ENCODE measurements around the gene ATP2A1.
"Not testable (repeated sequence)": the region's sequence is repeated elsewhere in the genome, so short reads cannot be mapped to it uniquely, and the experiment has no call there.

ATP2A1 gene

DNA sequence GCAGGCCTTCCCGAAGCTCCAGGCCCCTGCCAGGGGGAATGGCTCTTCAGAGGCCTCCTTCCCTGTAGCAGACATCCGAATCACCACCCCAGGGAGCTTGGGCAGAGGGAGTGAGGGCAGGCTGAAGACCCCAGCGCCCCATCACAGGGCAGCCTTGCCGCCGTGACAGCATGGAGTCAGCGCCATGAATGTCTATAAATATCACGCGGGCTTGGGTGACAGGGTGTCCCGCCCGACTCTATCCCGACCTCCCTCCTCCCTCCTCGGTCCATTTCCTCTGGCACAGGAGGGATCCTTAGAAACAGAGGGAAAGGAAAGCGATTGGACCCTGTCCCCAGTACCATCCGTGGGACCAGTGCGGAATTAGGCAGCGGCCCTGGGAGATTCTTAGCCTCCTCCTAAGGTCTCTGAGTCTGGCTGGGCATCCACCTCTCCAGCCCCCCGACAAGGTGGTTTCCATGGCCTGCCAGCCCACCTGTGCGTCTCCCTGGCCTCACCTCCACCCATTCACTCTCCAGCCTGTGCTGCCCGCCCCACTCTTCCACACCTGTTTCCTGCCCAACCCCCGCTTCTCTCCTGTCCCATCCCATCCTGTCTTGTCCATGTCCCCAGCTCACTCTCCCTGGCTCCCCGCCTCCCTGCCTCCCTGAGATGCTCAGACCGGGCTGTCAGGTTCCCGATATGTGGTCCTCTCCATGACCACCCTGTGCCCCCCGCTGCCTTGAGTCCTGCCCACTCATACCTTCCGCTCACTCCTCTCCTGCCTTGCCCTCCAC lies 5.1 kb downstream of the ATP2A1 start:
- no peak for DNase-seq

DNA sequence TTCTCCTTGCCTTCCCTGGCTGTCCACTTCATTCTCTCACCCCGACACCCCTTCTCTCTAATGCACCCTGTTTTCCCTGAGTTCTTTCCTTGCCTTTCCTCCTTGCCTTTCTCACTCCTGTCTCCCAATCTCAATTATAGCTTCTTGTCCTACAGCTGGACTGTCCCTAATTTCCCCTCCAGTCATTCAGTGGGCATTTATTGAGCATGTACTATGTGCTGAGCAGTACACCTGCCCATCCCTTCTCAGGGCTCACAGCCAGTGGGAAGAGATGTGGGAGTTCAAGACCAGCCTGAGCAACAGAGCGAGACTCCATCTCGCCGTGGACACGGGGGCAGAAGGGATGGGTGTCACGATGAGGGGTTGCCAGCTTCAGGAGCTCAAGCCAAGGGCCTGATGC lies 5.8 kb downstream of the ATP2A1 start:
- DNase-seq: no peak

DNA sequence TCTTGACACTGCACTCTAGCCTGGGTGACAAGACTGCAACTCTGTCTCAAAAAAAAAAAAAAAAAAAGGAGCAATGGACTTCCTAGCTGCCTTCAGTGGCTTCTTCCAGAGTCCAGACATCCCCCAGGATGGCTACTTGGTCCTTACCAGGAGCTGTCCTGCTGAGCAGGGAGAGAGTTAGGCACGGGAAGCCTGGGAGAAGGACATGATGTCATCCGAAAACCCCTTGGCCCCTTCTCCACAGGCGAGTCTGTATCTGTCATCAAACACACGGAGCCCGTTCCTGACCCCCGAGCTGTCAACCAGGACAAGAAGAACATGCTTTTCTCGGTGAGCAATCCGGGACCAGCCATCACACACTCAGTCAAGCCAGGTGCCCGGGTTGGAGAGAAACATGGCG lies 8.7 kb downstream of the ATP2A1 start:
- DNase-seq: no peak

DNA sequence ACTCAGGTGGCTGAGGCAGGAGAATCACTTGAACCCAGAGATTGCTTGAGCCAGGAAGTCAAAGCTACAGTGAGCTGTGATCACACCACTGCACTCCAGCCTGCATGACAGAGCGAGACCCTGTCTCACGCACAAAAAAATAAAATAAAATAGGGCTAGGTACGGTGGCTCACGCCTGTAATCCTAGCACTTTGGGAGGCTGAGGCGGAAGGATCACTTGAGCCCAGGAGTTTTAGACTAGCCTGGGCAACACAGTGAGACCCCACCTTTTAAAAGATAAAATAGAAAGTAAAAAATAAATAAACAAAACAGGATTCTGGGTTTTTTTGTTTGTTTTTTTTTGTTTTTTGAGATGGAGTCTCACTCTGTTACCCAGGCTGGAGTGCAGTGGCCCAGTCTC lies 12.1 kb downstream of the ATP2A1 start:
- not testable (repeated sequence) for DNase-seq

DNA sequence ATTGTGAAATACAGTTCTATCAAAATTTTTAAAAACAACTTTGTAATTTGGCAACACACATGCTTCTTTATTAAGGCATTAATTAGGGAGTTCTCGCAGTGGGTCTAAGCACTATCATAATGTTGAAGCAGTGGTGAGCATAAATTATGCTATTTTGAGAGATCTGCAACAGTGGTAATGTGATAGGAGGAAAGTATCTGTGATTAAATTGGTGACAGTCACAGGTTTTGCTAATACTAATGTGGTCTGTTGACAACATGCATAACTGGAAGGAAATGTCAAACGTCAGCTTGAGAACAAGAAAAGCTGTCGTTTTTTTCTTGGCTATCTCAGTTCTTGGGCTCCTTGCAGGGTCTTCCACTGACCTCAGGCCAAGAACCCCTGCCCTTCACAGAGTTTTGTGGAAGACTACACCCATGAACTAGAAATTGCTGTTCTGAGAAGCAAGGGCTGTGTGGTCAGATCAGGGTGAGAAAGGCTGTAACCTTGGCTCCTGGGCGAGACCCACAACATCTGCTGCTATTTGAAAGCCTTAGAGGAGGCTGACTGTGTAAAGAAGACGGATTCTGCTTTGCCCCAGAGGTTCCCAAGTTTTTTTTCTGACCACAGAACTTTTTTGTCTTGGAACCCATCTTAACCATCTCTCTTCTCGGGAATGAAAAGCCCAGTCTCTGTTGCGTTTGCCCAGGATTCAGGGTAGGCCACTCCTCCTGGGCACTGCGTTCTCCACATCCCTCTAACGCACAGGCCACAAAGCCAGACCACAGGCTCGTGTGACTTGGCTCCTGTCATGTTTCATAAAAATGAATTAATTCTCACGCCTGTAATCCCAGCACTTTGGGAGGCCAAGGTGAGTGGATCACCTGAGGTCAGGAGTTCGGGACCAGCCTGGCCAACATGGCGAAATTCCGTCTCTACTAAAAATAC lies 13.9 kb downstream of the ATP2A1 start:
- no peak for DNase-seq

DNA sequence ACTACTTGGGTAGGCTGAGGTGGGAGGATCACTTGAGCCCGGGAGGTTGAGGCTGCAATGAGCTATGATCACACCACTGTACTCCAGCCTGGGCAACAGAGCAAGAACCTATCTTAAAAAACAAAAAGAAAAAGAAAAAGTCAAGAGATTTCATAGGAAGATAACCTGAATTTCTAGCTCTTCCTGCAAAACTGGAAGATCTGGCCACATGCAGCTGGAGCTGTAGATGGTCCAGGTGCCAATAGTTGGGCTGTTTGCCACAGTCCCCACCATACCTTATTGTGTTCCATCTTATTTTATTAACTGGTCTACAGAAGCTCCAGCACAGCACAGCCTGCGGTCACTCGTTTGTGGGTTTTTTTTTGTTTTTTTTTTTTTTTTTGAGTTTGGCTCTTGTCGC lies 15.0 kb downstream of the ATP2A1 start:
- DNase-seq: no peak

DNA sequence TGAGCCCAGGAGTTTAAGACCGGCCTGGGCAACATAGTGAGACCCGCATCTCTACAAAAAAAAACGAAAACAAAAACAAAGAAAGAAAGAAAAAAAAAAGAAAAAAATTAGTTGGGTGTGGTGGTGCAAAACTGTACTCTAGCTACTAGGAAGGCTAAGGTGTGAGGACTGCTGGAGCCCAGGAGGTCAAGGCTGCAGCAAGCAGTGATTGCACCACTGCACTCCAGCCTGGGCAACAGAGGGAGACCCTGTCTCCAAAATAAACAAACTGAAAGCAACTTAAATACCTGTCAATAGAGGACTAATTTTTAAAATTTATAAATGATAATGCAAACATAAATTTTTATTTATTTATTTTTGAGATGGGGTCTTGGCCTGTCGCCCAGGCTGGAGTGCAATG lies 17.3 kb downstream of the ATP2A1 start:
- no peak for DNase-seq

DNA sequence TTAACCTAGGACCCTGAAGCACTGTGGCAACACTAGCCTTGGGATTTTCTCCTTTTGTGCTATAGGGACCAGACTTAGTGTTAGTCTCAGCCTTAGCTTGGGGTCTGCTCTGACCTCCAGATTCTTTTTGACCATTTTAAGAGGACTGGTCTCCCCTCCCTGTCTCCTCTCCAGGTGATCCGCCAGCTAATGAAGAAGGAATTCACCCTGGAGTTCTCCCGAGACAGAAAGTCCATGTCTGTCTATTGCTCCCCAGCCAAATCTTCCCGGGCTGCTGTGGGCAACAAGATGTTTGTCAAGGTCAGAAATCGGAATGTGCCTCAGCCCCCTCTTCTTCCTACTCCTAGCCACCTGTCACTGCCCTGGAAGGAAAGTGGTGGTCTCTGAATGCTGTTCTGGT lies 19.5 kb downstream of the ATP2A1 start:
- DNase-seq: no peak

DNA sequence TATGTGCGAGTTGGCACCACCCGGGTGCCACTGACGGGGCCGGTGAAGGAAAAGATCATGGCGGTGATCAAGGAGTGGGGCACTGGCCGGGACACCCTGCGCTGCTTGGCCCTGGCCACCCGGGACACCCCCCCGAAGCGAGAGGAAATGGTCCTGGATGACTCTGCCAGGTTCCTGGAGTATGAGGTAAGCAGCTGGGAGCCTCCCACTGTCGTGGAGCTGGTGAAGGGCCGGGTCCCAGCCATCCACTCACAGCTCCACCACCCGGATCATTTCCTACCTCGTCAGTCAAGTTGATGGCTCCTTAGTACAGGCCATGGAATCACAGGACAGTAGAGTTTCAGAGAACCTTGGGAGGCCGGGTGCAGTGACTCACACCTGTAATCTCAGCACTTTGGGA lies 20.0 kb downstream of the ATP2A1 start:
- DNase-seq: no peak

DNA sequence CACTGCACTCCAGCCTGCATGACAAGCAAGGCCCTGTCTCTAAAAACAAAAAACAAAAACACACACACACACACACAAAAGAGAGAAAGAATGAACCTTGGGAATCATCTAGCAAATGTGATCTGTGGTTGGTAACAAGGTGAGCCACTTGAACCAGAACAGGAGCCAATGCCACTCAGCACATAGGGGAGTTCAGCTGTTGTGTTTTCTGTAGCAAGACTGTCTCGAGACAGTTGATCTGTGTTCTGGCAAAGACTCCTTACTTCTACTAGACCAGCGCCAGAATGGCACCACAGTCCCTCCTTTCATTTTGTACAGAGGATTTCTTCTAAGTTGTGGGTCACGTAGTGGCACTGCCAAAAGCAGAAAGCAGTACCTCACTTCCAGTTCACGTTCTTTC lies 20.7 kb downstream of the ATP2A1 start:
- no peak for DNase-seq

DNA sequence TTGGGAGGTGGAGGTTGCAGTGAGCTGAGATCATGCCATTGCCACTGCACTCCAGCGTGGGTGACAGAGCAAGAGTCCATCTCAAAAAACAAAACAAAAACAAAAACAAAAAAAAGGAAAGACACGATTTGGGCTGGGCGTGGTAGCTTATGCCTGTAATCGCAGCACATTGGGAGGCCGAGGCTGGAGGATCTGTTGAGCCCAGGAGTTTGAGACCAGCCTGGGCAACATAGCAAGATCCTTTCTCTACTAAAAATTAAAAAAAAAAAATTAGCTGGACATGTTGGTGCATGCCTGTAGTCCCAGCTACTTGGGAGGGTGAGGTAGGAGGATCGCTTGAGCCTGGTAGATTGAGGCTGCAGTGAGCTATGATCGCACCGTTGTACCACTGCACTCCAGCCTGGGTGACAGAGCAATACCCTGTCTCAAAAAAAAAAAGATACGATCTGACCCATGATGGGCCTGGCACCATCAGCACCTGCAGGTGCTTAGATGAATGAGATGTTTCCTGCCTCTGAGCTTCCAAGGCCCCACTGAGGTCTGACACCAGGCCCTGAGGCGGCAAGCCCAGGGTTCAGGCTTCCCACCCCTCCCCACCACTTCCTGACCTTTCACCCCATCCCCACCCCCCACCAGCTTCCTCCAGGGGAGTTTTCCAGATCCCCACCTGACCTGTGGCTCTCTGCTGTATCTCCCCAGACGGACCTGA lies 21.7 kb downstream of the ATP2A1 start:
- DNase-seq: no peak

DNA sequence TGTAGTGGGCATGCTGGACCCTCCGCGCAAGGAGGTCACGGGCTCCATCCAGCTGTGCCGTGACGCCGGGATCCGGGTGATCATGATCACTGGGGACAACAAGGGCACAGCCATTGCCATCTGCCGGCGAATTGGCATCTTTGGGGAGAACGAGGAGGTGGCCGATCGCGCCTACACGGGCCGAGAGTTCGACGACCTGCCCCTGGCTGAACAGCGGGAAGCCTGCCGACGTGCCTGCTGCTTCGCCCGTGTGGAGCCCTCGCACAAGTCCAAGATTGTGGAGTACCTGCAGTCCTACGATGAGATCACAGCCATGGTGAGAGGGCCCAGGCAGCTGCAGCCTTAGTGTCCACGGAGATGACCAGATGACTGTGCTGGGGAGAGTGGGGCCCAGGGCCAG lies 22.3 kb downstream of the ATP2A1 start:
- DNase-seq: no peak

DNA sequence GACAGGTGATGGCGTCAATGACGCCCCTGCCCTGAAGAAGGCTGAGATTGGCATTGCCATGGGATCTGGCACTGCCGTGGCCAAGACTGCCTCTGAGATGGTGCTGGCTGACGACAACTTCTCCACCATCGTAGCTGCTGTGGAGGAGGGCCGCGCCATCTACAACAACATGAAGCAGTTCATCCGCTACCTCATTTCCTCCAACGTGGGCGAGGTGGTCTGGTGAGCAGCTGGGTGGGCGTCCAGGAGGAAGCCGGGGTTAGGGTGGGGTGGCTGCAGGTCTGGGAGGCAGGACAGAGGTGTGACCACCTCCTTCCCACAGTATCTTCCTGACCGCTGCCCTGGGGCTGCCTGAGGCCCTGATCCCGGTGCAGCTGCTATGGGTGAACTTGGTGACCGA lies 23.6 kb downstream of the ATP2A1 start:
- DNase-seq: no peak

DNA sequence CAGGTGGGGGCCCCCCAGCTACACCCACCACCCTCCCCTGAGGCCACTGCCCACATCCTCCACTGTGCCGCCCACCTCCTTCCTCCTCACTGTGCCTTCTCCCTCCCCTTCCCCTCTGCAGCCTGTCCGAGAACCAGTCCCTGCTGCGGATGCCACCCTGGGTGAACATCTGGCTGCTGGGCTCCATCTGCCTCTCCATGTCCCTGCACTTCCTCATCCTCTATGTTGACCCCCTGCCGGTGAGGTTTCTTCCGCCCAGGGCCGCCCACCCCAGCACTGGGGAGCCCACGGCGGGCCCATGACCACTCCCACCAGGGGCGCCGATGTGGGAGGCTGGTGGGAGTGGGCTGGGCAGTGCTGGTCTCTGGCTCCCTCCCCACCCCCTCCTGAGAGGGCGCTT lies 24.6 kb downstream of the ATP2A1 start:
- no peak for DNase-seq

DNA sequence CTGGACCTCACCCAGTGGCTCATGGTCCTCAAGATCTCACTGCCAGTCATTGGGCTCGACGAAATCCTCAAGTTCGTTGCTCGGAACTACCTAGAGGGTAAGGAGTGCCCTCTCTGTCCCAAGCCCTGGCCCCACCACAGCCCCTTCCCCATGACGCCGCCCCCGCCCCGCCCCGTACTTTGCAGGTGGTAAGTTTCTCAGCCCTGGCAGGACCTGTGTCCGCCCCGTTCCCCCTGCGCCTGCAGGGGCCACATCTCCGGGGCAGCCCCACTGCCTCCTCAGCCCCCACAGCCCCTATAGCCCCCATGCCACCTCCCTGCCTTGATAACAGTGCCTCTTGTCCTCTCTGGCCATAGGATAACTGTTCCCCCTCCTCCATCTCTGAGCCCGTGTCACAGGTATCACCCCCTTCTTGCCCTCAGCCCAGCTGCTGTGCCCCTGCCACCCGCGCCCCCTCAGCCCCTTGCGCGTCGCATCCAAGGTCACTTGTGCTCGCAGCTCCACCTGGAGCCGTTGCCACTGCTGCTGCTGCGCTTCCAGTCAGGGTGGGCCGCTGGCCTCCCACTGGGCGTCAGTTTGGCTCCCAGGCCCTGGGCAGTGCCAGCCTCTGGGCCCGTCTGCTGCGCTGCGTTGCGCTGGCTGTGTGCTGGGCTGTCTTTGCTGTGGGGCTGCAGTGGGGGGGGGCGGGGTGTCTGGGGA lies 25.2 kb downstream of the ATP2A1 start:
- DNase-seq: no peak

DNA sequence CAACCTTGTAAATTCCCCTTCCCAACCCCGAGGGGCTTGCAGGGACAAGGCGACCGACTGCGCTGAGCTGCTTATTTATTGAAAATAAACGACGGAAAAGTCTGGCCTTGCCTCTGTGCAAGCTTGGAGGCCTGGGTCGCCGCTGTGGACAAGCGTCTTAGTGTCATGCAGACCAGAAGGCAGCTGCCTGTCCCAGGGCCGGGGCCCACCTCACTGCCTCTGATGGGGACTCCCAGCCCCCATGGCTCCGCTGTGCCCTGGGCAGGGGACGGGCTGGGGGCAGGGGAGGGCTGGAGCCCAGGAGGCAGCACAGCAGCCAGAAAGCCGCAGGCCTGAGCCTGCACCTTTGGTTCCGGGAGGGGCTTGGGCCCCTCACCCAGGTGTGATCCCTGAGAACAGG lies 26.1 kb downstream of the ATP2A1 start:
- no peak for DNase-seq

DNA sequence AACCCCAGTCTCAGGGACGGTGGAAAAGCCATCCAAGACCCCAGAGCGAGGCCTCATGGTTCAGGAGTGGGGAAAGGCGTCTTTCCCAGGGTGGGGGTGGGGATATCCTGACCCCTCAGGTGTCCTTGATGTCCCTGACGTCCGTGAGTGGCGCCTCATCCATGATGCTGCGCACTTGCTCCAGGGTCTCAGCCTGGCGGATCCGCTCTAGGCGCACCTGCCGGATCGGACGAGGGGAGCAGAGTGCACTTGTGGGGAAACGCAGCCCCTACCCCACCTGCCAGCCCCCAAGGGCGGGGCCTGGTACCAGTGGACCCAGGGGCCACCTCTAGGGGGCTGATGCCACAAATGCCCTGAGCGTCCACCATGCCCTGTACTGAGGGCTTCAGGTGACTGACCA lies 26.5 kb downstream of the ATP2A1 start:
- no peak for DNase-seq

DNA sequence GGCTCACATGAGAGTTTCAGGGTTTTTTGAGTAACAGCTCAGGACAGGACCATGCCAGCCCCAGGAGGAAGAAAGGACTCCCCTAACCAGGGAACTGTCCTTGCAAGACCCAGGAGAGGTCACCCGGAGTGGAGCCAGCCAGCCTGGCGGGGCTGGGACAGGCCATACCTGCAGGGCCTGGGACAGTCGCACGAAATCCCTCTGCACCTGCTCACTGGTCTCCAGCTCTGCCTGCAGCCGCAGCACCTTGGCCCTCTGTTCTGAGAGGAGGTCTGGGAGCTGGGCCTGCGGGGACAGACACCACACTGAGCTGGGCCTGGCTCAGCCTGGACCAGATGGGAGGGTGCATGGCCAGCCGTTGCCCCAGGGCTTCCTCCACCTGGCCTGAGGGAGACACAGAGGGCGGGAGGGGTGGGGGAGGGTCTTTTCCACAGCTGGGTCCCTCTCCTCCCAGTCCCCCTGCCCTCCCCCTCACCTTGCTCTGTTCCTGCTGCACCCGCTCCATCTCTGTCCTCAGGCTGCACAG lies 27.0 kb downstream of the ATP2A1 start:
- no peak for DNase-seq

DNA sequence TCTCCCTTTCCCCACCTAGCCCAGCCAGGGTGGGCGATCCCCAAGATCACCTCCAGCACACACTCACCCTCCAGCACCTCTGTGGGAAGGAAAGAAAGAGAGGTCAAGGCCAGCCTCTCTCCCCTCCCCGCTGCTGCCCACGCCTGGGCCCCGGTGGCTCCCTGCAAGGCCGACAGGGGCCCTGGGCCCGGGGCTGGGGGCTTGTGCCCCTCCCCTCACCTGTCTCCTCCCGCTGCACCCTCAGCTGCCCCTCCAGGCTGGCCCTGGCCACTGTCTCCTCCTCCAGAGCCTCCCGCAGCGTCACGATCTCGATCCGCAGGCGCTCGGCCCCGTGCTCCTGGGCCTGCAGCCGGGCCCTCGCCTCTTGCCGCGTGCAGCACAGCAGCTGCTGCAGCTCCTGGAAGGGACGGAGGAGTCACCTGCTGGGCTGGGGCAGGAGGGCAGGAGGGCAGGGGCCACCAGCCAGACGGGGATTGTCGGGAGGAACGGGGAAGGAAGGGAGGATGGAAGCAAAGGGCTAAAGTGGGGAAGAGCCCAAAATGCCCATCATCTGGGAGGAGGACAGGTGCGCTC lies 27.6 kb downstream of the ATP2A1 start:
- DNase-seq: no peak

DNA sequence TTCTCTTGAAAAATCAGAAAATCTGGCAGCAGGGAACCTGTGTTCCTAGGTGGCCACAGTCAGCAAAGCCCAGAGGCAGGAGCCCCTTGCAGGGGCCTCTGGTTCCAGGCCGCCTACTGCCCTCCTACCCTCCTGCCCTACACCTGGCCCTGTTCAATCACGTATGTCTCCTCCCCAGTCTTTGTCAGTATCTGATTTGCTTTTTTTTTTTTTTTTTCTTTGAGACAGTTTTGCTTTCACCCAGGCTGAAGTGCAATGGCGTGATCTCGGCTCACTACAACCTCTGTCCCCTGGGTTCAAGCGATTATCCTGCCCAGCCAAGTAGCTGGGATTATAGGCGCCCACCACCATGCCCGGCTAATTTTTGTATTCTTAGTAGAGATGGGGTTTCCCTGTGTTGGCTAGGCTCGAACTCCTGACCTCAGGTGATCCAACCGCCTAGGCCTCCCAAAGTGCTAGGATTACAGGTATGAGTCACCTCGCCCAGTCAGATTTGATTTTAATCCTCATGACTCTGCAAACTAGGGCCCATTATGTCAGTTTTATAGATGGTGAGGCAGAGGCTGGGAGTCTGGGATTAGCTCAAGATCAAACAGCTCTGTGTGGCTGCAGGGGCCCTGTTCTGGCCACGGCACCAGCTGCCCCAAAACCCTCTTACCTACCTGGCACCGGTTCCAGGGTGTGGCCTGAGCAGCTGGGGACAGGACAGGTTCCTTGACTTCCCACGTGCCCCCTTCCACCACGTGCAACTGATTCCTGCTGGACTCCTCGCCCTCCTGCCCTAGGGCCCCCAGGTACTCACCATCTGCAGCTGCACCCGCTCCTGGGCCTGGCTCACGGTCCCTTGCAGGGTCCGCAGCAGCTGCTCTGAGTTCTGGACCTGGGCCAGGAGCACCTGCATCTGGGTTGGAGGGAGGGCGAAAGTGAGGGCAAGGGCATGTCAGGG lies 32.1 kb downstream of the ATP2A1 start:
- peak; percentile 24 for DNase-seq

DNA sequence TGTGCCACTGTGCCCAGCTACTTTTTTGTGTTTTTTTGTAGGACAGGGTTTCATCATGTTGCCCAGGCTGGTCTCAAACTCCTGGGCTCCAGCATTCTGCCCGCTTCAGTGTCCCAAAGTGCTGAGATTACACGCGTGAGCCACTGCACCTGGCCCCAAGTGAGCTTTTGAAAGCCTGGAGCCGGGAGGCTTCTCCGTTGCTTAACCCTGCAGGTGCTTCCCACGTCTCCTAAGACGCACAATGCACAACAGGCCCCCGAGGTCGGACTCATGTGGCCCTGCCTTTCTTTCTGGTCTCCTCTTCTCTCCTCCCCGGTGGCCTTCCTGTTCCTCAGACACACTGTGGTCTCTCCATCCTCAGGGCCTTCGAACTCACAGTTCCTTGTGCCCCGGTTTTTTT lies 34.3 kb downstream of the ATP2A1 start:
- DNase-seq: no peak

All from activated CD4-positive, alpha-beta T cell treated with anti-CD3 and anti-CD28 coated beads, Interleukin-10, Interleukin-2, amounts not matched to agents 100 ng/mL and 50 ng/mL, durations not matched to agents 16 hours and 8 hours (primary cell).